Cardiac muscle cell (in vitro differentiated cells and primary cell): ENCODE data around the gene PLCL1. TPM values are rescaled to one million over a fixed set of nuclear protein-coding genes. Genes with fewer than 3 reads are reported as not detected.
A peak's percentile ranks its signal among the peaks of the same experiment; 100 is the strongest.

Experiments
- DNase-seq, 2 donors: peaks; one replicate each; pipeline versions ENCODE4 v3.0.0 to v3.0.0-alpha.2; 2010 to 2017; ENCODE audit warnings: low read depth in 1 of 2, low spot score in 1 of 2
- H3K27ac ChIP-seq: fragments of 200-600 bp; sonication (generic); 2 replicates; pipeline ENCODE4 v1.5.1; 2016
- H3K27me3 ChIP-seq: fragments of 200-600 bp; sonication (generic); 2 replicates; pipeline ENCODE4 v1.6.0; 2016; ENCODE audit warnings: control low read depth
- H3K36me3 ChIP-seq: fragments of 200-600 bp; sonication (generic); 2 replicates; pipeline ENCODE4 v1.5.1; 2016; ENCODE audit warnings: control low read depth
- H3K4me1 ChIP-seq: fragments of 200-600 bp; sonication (generic); 2 replicates; pipeline ENCODE4 v1.8.1; 2017; ENCODE audit warnings: low read depth, mild to moderate bottlenecking, mixed run types
- H3K4me3 ChIP-seq: fragments of 200-600 bp; sonication (generic); 2 replicates; pipeline ENCODE4 v1.5.1; 2016; ENCODE audit warnings: mild to moderate bottlenecking
- H3K9me3 ChIP-seq: fragments of 200-600 bp; sonication (generic); 2 replicates; pipeline ENCODE4 v1.5.1; 2017; ENCODE audit warnings: low read depth, mild to moderate bottlenecking, control low read depth
- polyA plus RNA-seq: library from polyadenylated mRNA; unstranded; fragments of >200 nt; fragmentation: Nextera tagmentation; extraction: Ambion mirVana; gene quantifications from 2 replicates; pipeline ENCODE4 v1.2.1, GENCODE V29; 2016
- total RNA-seq: library from RNA; depleted of rRNA; stranded (reverse); fragments of >200 nt; gene quantifications from 2 replicates; pipeline ENCODE4 v1.2.3, GENCODE V29; 2016
- TF ChIP-seq, protein P1 (sequence below): IDR thresholded peaks from 2 replicates; pipeline ENCODE4 v1.5.1; 2012; ENCODE audit warnings: low read depth, mild to moderate bottlenecking, low read length

PLCL1 gene
- total and polyA plus RNA-seq, 2 experiments from 2014 or later: 4.9 to 7.8 TPM

DNA sequence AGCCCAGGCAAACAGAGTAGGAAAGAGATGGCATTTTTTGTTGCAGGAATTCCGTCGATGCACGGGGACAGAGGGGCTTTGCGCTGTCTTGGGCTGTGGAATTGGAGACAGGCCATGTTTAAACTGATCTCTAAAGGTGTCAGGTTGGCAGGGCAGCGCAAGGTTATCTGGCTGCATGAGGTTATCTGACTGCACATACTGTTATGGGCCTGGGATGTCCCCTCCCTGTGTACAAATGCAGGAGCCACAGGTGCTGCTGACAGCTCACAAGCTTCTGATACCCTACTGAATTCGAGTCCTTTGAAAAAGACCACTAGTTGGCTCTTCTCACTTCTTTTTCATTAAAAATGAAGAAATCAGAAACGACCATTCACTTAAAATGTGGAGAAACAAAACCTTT lies 255.4 kb downstream of the PLCL1 start:
- no peaks in the 10 kb centered on the region for H3K27me3 ChIP-seq
- H3K4me1 ChIP-seq: peaks cover 11% of the 10 kb centered on the region
- H3K36me3 ChIP-seq: no peaks in the 10 kb centered on the region
- peak overlapping the region; percentile 5 for H3K27ac ChIP-seq
- no peak for DNase-seq
- H3K4me3 ChIP-seq: no peak overlapping the region
- TF ChIP-seq, protein P1, sequence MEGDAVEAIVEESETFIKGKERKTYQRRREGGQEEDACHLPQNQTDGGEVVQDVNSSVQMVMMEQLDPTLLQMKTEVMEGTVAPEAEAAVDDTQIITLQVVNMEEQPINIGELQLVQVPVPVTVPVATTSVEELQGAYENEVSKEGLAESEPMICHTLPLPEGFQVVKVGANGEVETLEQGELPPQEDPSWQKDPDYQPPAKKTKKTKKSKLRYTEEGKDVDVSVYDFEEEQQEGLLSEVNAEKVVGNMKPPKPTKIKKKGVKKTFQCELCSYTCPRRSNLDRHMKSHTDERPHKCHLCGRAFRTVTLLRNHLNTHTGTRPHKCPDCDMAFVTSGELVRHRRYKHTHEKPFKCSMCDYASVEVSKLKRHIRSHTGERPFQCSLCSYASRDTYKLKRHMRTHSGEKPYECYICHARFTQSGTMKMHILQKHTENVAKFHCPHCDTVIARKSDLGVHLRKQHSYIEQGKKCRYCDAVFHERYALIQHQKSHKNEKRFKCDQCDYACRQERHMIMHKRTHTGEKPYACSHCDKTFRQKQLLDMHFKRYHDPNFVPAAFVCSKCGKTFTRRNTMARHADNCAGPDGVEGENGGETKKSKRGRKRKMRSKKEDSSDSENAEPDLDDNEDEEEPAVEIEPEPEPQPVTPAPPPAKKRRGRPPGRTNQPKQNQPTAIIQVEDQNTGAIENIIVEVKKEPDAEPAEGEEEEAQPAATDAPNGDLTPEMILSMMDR: no peak
- H3K9me3 ChIP-seq: no peaks in the 10 kb centered on the region

- no peaks in the 10 kb centered on the region for H3K9me3 ChIP-seq
- H3K27me3 ChIP-seq: no peaks in the 10 kb centered on the region
- TF ChIP-seq, protein P1: no peak
- no peaks in the 10 kb centered on the region for H3K36me3 ChIP-seq
- peaks cover 11% of the 10 kb centered on the region for H3K4me1 ChIP-seq
- no peak overlapping the region for H3K27ac ChIP-seq
- no peak overlapping the region for H3K4me3 ChIP-seq
- no peak for DNase-seq
Observed at GRCh38 chr2:198060277-198060676, 255.9 kb downstream of the PLCL1 start.

- H3K4me1 ChIP-seq: peaks cover 11% of the 10 kb centered on the region
- no peaks in the 10 kb centered on the region for H3K36me3 ChIP-seq
- TF ChIP-seq, protein P1: no peak
- H3K27ac ChIP-seq: no peak overlapping the region
- no peak for DNase-seq
- no peak overlapping the region for H3K4me3 ChIP-seq
- H3K9me3 ChIP-seq: no peaks in the 10 kb centered on the region
- H3K27me3 ChIP-seq: no peaks in the 10 kb centered on the region
Observed at GRCh38 chr2:198062826-198063225, 258.4 kb downstream of the PLCL1 start.

DNA sequence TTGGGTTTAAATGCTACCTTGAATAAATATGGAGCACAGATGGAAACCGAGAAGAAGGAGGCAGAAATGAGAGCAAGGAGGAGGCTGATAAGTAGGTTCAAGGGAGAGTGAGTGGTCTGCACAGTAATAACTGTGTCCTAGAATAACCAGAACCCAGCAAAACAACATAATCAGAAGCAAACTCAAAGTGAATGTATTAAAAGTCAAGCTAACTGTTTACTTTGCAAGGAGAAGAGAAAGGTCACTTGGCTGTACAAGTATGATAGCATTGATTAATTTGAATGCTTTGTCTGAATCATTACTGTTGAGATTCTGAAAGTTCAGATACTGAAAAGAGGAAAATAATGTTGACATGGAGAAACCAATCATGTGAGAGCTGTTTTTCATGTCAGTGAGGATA lies 258.8 kb downstream of the PLCL1 start:
- TF ChIP-seq, protein P1: no peak
- Histone ChIP-seq H3K4me3 (no peak overlapping the region), H3K36me3 (no peaks in the 10 kb centered on the region), H3K9me3 (no peaks in the 10 kb centered on the region), H3K4me1 (peaks cover 11% of the 10 kb centered on the region), H3K27ac (no peak overlapping the region), H3K27me3 (no peaks in the 10 kb centered on the region)
- no peak for DNase-seq

DNA sequence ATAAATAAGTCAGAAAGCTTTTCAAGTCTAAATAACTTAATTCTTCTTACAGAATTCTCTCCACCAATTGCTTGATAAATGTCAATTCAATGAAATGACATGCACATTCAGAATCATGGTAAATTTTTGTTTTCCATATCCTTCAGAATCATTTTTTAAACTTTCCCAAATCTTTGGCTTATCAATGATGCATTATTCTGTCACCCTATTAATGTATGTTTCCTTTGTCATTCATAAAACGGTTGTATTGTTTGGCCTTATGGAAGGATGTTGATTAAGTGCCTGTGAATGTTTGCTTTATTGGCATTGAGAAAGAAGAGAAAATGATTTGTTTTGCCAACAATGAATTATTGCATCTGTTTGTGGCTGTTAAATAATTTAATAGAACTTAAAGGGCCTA lies 260.9 kb downstream of the PLCL1 start:
- Histone ChIP-seq H3K9me3 (no peaks in the 10 kb centered on the region), H3K4me3 (no peak overlapping the region), H3K36me3 (no peaks in the 10 kb centered on the region), H3K27ac (no peak overlapping the region), H3K27me3 (no peaks in the 10 kb centered on the region), H3K4me1 (peaks cover 2% of the 10 kb centered on the region)
- no peak for DNase-seq
- TF ChIP-seq, protein P1: no peak

DNA sequence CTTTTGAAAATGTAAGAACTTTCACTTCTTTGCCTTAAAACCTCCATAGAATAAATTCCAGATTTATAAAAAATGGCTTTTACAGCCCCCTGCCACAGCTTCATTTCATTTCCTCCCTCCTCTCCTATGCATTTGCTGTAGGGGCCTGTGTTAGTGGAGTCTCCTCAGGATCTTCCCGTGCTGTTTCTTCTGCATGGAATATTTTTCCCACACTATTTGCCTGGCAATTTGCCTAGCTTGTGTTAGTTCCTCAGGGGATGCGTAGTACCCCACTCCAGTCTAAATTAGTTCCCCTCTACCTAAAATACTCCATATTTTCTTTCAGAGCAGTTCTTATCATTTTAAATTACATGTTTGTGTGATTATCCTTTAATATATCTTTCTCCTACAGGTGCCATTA lies 262.2 kb downstream of the PLCL1 start:
- no peak overlapping the region for H3K27ac ChIP-seq
- no peaks in the 10 kb centered on the region for H3K27me3 ChIP-seq
- no peaks in the 10 kb centered on the region for H3K36me3 ChIP-seq
- no peaks in the 10 kb centered on the region for H3K9me3 ChIP-seq
- no peak overlapping the region for H3K4me3 ChIP-seq
- TF ChIP-seq, protein P1: no peak
- DNase-seq: no peak
- H3K4me1 ChIP-seq: no peaks in the 10 kb centered on the region
